ENCODE measurements around the gene KCNAB1.
A peak's percentile ranks its signal among the peaks of the same experiment; 100 is the strongest.

Gene KCNAB1

DNA sequence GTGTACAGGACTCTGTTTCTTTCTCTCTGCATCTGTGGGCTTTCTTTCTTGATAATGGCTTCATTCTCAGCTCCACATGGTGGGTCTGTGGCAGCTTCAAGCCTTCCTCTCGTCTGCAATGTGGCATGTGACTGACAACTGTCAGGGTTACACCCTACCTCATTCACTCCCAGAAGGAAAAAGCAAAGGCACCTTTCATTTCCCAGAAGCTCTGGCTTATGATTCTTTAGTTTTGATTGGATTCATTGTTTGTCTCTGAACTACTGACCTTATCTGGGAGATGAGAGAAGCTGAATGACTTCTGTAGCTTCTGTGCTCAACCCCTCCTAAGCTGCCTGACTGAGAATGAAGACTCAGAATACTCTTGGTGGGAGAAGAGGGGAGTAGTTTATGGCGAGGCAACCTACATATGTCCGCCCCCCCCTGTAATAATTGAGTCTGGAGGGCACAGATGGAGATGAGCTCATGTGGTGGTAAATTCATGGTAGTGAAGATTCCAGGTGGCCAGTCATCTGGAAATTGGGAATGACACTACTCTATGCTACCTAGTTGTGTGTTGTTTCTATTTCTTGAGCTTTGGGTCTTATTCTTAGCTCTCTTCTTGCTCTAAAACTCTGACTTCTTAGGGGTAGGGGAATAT, 38.4 kb downstream of the KCNAB1 start (continued):
- no peak for TF ChIP-seq BACH2 (CRISPR knock-in tag; IDR thresholded peaks at IDR 0.05; ENCODE audit: borderline replicate concordance)
- TF ChIP-seq RARB (CRISPR knock-in tag; IDR thresholded peaks at IDR 0.05) = no peak
- no peak for TF ChIP-seq ZNF565 (CRISPR knock-in tag; conservative IDR thresholded peaks at IDR 0.05; ENCODE audit: low read depth)
- TF ChIP-seq ZNF70 (CRISPR knock-in tag; IDR thresholded peaks at IDR 0.05) = no peak
- no peak for TF ChIP-seq ZC3H10 (CRISPR knock-in tag; IDR thresholded peaks at IDR 0.05)
- TF ChIP-seq TCF4 (CRISPR knock-in tag; IDR thresholded peaks at IDR 0.05; ENCODE audit: borderline replicate concordance) = no peak
- TF ChIP-seq ZFP30 (CRISPR knock-in tag; IDR thresholded peaks at IDR 0.05) = no peak

DNA sequence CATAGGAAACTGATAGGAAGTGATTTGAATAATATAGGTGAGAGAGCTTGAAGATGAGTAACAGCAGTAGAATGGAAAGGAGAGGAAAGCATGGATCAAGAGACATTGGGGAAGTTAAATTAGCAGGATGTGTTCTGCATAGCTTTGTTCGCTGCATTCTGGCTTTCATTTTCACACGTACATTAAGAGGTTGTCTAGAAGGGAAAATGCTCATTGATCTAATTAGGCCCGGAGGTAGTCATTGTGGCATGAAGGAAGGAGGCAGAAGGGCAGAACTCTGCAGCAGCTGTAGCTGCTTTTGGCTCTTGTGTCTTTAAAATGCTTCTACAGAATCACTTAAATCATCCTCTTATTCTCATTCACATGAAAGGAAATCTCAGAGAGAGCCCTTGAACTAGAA, 40.3 kb downstream of the KCNAB1 start:
- peak; percentile 50 for ATAC-seq
- no peak for TF ChIP-seq ZNF565 (CRISPR knock-in tag; conservative IDR thresholded peaks at IDR 0.05; ENCODE audit: low read depth)
- no peak for TF ChIP-seq ZC3H10 (CRISPR knock-in tag; IDR thresholded peaks at IDR 0.05)
- no peak for TF ChIP-seq TOX (CRISPR knock-in tag; IDR thresholded peaks at IDR 0.05; ENCODE audit: borderline replicate concordance)

GRCh38 chr3:156161172-156161571, 40.8 kb downstream of the KCNAB1 start:
- ATAC-seq = no peak
- TF ChIP-seq ZFP3 (CRISPR knock-in tag; IDR thresholded peaks at IDR 0.05) (no peak), BACH2 (CRISPR knock-in tag; IDR thresholded peaks at IDR 0.05; ENCODE audit: borderline replicate concordance) (no peak), TSHZ2 (CRISPR knock-in tag; IDR thresholded peaks at IDR 0.05) (no peak), GLIS3 (CRISPR knock-in tag; IDR thresholded peaks at IDR 0.05) (no peak), RARB (CRISPR knock-in tag; IDR thresholded peaks at IDR 0.05) (no peak), ZNF70 (CRISPR knock-in tag; IDR thresholded peaks at IDR 0.05) (no peak), ZC3H10 (CRISPR knock-in tag; IDR thresholded peaks at IDR 0.05) (no peak), CSRNP3 (CRISPR knock-in tag; IDR thresholded peaks at IDR 0.05) (no peak), TCF4 (CRISPR knock-in tag; IDR thresholded peaks at IDR 0.05; ENCODE audit: borderline replicate concordance) (no peak), PATZ1 (CRISPR knock-in tag; IDR thresholded peaks at IDR 0.05; ENCODE audit: borderline replicate concordance) (no peak), CSDC2 (CRISPR knock-in tag; IDR thresholded peaks at IDR 0.05) (no peak), CREB5 (CRISPR knock-in tag; IDR thresholded peaks at IDR 0.05; ENCODE audit: low read depth) (no peak), SNAI2 (CRISPR knock-in tag; IDR thresholded peaks at IDR 0.05) (no peak), ARNTL (CRISPR knock-in tag; IDR thresholded peaks at IDR 0.05; ENCODE audit: borderline replicate concordance, low read depth) (no peak), ISL1 (CRISPR knock-in tag; IDR thresholded peaks at IDR 0.05) (no peak)

DNA sequence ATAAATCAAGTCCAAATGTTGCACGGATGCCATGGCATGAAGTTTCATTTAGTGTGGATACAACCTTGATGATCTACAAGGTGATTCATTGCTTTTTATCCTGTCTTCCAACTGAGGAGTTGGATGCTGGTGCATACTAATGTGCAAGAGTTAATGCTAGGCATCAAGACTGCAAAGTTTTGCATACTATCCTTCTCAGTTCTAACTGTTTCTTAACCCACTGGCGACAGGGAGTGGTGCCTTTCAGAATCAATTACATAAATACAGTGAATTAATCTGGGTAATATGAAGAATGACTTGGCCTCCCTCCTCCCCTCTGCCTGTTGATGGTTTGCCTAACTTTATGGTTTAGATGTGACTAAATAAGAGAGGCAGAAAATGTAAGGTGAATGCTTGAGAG, 43.5 kb downstream of the KCNAB1 start:
- no peak for ATAC-seq
- TF ChIP-seq CSRNP3 (CRISPR knock-in tag; IDR thresholded peaks at IDR 0.05) (no peak), OSR1 (CRISPR knock-in tag; IDR thresholded peaks at IDR 0.05) (no peak), ZNF70 (CRISPR knock-in tag; IDR thresholded peaks at IDR 0.05) (no peak), TCF4 (CRISPR knock-in tag; IDR thresholded peaks at IDR 0.05; ENCODE audit: borderline replicate concordance) (no peak), GLIS3 (CRISPR knock-in tag; IDR thresholded peaks at IDR 0.05) (no peak), CSDC2 (CRISPR knock-in tag; IDR thresholded peaks at IDR 0.05) (no peak), RARB (CRISPR knock-in tag; IDR thresholded peaks at IDR 0.05) (no peak), ESRRG (CRISPR knock-in tag; IDR thresholded peaks at IDR 0.05) (no peak), ZNF565 (CRISPR knock-in tag; conservative IDR thresholded peaks at IDR 0.05; ENCODE audit: low read depth) (no peak), ZFP30 (CRISPR knock-in tag; IDR thresholded peaks at IDR 0.05) (no peak), CREB5 (CRISPR knock-in tag; IDR thresholded peaks at IDR 0.05; ENCODE audit: low read depth) (no peak), TOX (CRISPR knock-in tag; IDR thresholded peaks at IDR 0.05; ENCODE audit: borderline replicate concordance) (no peak), PPARA (CRISPR knock-in tag; IDR thresholded peaks at IDR 0.05; ENCODE audit: borderline replicate concordance) (no peak), BACH2 (CRISPR knock-in tag; IDR thresholded peaks at IDR 0.05; ENCODE audit: borderline replicate concordance) (no peak), ARNTL (CRISPR knock-in tag; IDR thresholded peaks at IDR 0.05; ENCODE audit: borderline replicate concordance, low read depth) (no peak), POU6F1 (CRISPR knock-in tag; IDR thresholded peaks at IDR 0.05; ENCODE audit: borderline replicate concordance, low read depth) (no peak)
